Ovary (tissue), 9 donors: ENCODE measurements around the gene XYLT1. TPM values are rescaled to one million over a fixed set of nuclear protein-coding genes. Genes with fewer than 3 reads are reported as not detected.

Experiments used
- DNase-seq, 5 donors: peaks; one replicate each; pipeline ENCODE4 v3.0.0-alpha.2; 2019 to 2020
- H3K27ac ChIP-seq, 2 donors: fragments of 200-600 bp; one replicate each; pipeline versions ENCODE4 v1.5.1 to v1.8.0; 2019 to 2022
- H3K27me3 ChIP-seq: fragments of 200-600 bp; one replicate; pipeline ENCODE4 v1.8.0; 2022
- H3K36me3 ChIP-seq: fragments of 200-600 bp; sonication (generic); one replicate; pipeline ENCODE4 v1.5.1; 2019
- H3K4me1 ChIP-seq: one replicate; pipeline ENCODE4 v1.8.1; 2013; ENCODE audit warnings: mild to moderate bottlenecking, moderate library complexity; ENCODE audit not compliant: insufficient read depth
- H3K4me3 ChIP-seq: fragments of 200-600 bp; sonication (generic); one replicate; pipeline ENCODE4 v1.5.1; 2017
- H3K9me3 ChIP-seq, 2 donors: fragments of 200-600 bp in 1 of 2; sonication (generic) in 1 of 2; one replicate each; pipeline versions ENCODE4 v1.5.1 to v1.8.1; 2013 to 2019; ENCODE audit warnings: mild to moderate bottlenecking in 1 of 2, moderate library complexity in 1 of 2
- EP300 ChIP-seq: sonication (generic); formaldehyde crosslinking; IDR thresholded peaks from one replicate; pipeline ENCODE4 v1.6.1; 2017; ENCODE audit warnings: antibody characterized with exemption
- POLR2A ChIP-seq: fragments of 450-650 bp; IDR thresholded peaks from one replicate; pipeline ENCODE4 v1.6.1; 2017; ENCODE audit warnings: antibody characterized with exemption, mild to moderate bottlenecking, moderate library complexity
- WGBS, 3 donors: extraction: QIAGEN DNeasy Blood & Tissue Kit in 1 of 3; methylation state at CpG; one replicate each; pipeline versions ENCODE4 v1.1.5 to v1.1.7; 2013 to 2017; 5-methylcytosine and 5-hydroxymethylcytosine counted together
- intact Hi-C, 4 donors: fragments of 100-400 bp; cut with DNase I; formaldehyde crosslinking; loops; one replicate each; pipeline versions ENCODE4 v1.11.0 to v1.15.1; 2022 to 2023
- polyA plus RNA-seq, 2 donors: library from polyadenylated mRNA; stranded (reverse); fragments of 200-250 nt in 1 of 2; fragments of 350-450 nt in 1 of 2; fragmentation: Illumina TruSeq in 1 of 2; extraction: RNeasy Lipid Tissue Mini Kit (QIAGEN cat#74804) in 1 of 2; gene quantifications; one replicate each; pipeline ENCODE4 v1.2.3, GENCODE V29; 2013 to 2014
- total RNA-seq, 7 donors: library from RNA; depleted of rRNA in 2 of 7; stranded (reverse); fragments of >200 nt in 2 of 7; fragmentation: NEBNext Ultra II Directional in 3 of 7; extraction: Animal tissue kit (Norgen Biotek cat#: 25700) in 3 of 7; gene quantifications; one replicate each; pipeline versions ENCODE4 v1.1.0 to v1.2.4, GENCODE V29; 2016 to 2023
- TF ChIP-seq, protein P1 (sequence below), 3 donors: fragments of 450-650 bp in 2 of 3; fragments of 200-600 bp in 1 of 3; IDR thresholded peaks; one replicate each; pipeline versions ENCODE4 v1.5.1 to v1.8.0; 2016 to 2022; ENCODE audit warnings: antibody characterized with exemption in 3 of 3, mild to moderate bottlenecking in 1 of 3
- donor health status: DM: no; HTN: no; CAD: no; lungs with moderate emphysema.
- donor health status: DM: no; HTN: no; CAD: no.
- donor health status: Bipolar disorder and iron deficiency.
- donor health status: DM: yes; HTN: yes; CAD: no.
- donor health status: DM: no; HTN: no; CAD: no.
- donor health status: DM: yes; HTN: yes; CAD: no.

XYLT1 gene
- total and polyA plus RNA-seq, 9 donors: 3.2 to 38.0 (median 17.3) TPM

GRCh38 chr16:17270111-17270510 lies 200.6 kb downstream of the XYLT1 start:
- peak in 2 of 5 donors; percentile 37 to 49 for DNase-seq
- H3K27ac ChIP-seq: peak overlapping the region; percentile 13 to 82
- TF ChIP-seq, protein P1, sequence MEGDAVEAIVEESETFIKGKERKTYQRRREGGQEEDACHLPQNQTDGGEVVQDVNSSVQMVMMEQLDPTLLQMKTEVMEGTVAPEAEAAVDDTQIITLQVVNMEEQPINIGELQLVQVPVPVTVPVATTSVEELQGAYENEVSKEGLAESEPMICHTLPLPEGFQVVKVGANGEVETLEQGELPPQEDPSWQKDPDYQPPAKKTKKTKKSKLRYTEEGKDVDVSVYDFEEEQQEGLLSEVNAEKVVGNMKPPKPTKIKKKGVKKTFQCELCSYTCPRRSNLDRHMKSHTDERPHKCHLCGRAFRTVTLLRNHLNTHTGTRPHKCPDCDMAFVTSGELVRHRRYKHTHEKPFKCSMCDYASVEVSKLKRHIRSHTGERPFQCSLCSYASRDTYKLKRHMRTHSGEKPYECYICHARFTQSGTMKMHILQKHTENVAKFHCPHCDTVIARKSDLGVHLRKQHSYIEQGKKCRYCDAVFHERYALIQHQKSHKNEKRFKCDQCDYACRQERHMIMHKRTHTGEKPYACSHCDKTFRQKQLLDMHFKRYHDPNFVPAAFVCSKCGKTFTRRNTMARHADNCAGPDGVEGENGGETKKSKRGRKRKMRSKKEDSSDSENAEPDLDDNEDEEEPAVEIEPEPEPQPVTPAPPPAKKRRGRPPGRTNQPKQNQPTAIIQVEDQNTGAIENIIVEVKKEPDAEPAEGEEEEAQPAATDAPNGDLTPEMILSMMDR (IDR thresholded peaks at IDR 0.05): no peak
- TF ChIP-seq POLR2A: no peak
- no peaks in the 10 kb centered on the region for H3K27me3 ChIP-seq
- no peaks in the 10 kb centered on the region for H3K9me3 ChIP-seq
- WGBS, 3 donors: 39 to 60% (median 41%) methylated on average over 3 of the region's 3 CpGs
- peaks cover 25% of the 10 kb centered on the region for H3K4me1 ChIP-seq
- no peak overlapping the region for H3K4me3 ChIP-seq
- intact Hi-C loops: no loop called here
- H3K36me3 ChIP-seq: no peaks in the 10 kb centered on the region

- intact Hi-C loops: loop anchor here in 1 of 4 donors (10.0 kb wide), 1 partner anchor 195 kb away; no protein-coding TSS in a partner anchor
- no peaks in the 10 kb centered on the region for H3K36me3 ChIP-seq
- no peak for TF ChIP-seq POLR2A
- TF ChIP-seq, protein P1 (IDR thresholded peaks at IDR 0.05): no peak
- no peak for TF ChIP-seq EP300
- DNase-seq: no peak
- H3K27ac ChIP-seq: peak overlapping the region; percentile 21 to 82
- WGBS, 3 donors: 44 to 77% (median 44%) methylated on average over 2 of the region's 2 CpGs
- H3K27me3 ChIP-seq: no peaks in the 10 kb centered on the region
- no peak overlapping the region for H3K4me3 ChIP-seq
- peaks cover 25% of the 10 kb centered on the region for H3K4me1 ChIP-seq
- H3K9me3 ChIP-seq: no peaks in the 10 kb centered on the region
These were observed 201.3 kb downstream of the XYLT1 start for GRCh38 chr16:17269439-17269838.

DNA sequence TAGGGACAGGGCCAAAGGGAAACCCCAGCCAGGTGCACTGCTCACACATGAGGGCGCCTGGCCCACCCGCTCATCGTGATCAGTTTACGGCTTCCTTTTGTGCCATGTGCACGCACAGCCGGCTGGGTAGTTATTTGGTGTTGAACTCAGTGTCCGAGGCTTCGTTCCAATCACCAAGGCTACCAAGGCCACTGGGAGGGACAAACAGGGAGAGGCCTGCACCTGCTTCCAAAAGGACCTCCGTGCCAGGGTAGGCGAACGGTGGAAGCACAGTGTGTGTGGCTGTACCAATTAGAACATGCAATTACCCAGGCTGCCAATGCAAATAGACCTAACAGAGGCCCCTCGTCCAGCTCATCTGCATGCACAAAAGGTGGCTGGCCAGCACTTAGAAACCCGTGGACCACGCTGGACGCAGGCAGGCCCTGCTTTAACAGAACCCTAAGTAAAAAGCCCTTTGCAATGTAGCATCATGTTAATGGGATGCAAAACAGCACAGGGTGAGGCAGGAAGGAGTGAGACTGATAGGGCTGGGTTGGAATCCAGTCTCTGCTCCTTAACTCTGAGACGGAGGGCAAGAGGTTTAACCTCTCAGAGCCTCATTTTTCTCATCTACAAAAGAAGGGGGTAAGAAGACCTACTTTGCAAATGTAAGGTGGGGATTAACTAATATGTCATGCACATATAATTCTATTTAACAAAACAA lies 204.0 kb downstream of the XYLT1 start:
- Histone ChIP-seq H3K27ac (peak overlapping the region in 1 of 2 donors; percentile 51), H3K4me3 (no peak overlapping the region), H3K4me1 (peaks cover 22% of the 10 kb centered on the region), H3K36me3 (no peaks in the 10 kb centered on the region), H3K27me3 (no peaks in the 10 kb centered on the region), H3K9me3 (no peaks in the 10 kb centered on the region)
- 22 to 54% (median 26%) methylated on average over 16 of the region's 16 CpGs for WGBS, 3 donors
- intact Hi-C loops: loop anchor here in 1 of 4 donors (10.0 kb wide), 1 partner anchor 198 kb away; no protein-coding TSS in a partner anchor
- peak; percentile 77 to 87 (median 84) for DNase-seq
- TF ChIP-seq POLR2A: no peak
- no peak for TF ChIP-seq EP300
- TF ChIP-seq, protein P1 (IDR thresholded peaks at IDR 0.05): no peak

DNA sequence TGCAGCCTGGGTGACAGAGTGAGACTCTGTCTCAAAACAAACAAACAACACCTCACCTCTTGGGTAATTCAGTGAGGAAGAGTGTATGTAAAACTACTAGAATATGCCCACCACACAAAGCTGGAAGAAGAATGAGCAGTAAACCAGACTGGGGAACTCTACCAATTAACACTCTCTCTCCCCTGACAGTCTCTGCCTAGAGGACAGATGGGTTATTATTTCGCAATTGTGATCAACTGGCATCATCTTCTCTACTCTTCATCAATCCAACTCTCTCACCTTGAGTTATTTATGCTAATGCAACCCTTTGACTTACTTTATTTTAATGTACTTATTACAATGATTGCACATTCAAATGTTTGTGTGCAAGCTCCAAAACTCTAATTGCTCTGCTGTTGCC lies 205.6 kb downstream of the XYLT1 start:
- intact Hi-C loops: loop anchor here in 1 of 4 donors (10.0 kb wide), 1 partner anchor 200 kb away; no protein-coding TSS in a partner anchor
- peaks cover 12% of the 10 kb centered on the region for H3K4me1 ChIP-seq
- H3K27me3 ChIP-seq: no peaks in the 10 kb centered on the region
- H3K27ac ChIP-seq: no peak overlapping the region
- H3K4me3 ChIP-seq: no peak overlapping the region
- no peaks in the 10 kb centered on the region for H3K36me3 ChIP-seq
- TF ChIP-seq, protein P1 (IDR thresholded peaks at IDR 0.05): no peak
- TF ChIP-seq EP300: no peak
- TF ChIP-seq POLR2A: no peak
- 95 to 98% (median 97%) methylated on average over 1 of the region's 1 CpG for WGBS, 3 donors
- no peaks in the 10 kb centered on the region for H3K9me3 ChIP-seq
- DNase-seq: no peak
